MM.1S (cell line): ENCODE results near the gene CD93.

Source experiments
- DNase-seq: peaks from one replicate; pipeline ENCODE4 v3.0.0-alpha.2; 2015
- H2AFZ ChIP-seq: fragments of 300-600 bp; sonication (generic); 2 replicates; pipeline ENCODE4 v1.6.0; 2016; ENCODE audit warnings: antibody characterized with exemption, low read length
- H3F3A ChIP-seq: fragments of 300-600 bp; sonication (generic); 2 replicates; pipeline ENCODE4 v1.6.1; 2016; ENCODE audit warnings: mild to moderate bottlenecking, antibody characterized with exemption, low read length, moderate library complexity, mixed read lengths; ENCODE audit not compliant: insufficient read depth
- H3K27ac ChIP-seq: fragments of 300-600 bp; sonication (generic); 2 replicates; pipeline ENCODE4 v1.5.1; 2016; ENCODE audit warnings: mild to moderate bottlenecking, low read length
- H3K27me3 ChIP-seq: fragments of 300-600 bp; sonication (generic); replicated peaks from 2 replicates; pipeline ENCODE4 v1.6.0; 2016; ENCODE audit warnings: low read length; ENCODE audit not compliant: insufficient read depth
- H3K36me3 ChIP-seq: fragments of 300-600 bp; sonication (generic); replicated peaks from 2 replicates; pipeline ENCODE4 v1.6.1; 2016; ENCODE audit warnings: mild to moderate bottlenecking, low read length, mixed read lengths; ENCODE audit not compliant: insufficient read depth
- H3K4me1 ChIP-seq: fragments of 300-600 bp; sonication (generic); 2 replicates; pipeline ENCODE4 v1.6.1; 2016; ENCODE audit warnings: low read length, mixed read lengths
- H3K4me2 ChIP-seq: fragments of 300-600 bp; sonication (generic); 2 replicates; pipeline ENCODE4 v1.6.0; 2016; ENCODE audit warnings: low read depth, low read length
- H3K4me3 ChIP-seq: fragments of 300-600 bp; sonication (generic); 2 replicates; pipeline ENCODE4 v1.5.1; 2016; ENCODE audit warnings: low read length, mixed read lengths
- H3K79me2 ChIP-seq: fragments of 300-600 bp; sonication (generic); 2 replicates; pipeline ENCODE4 v1.6.1; 2016; ENCODE audit warnings: mixed run types, low read length, mixed read lengths
- H3K9ac ChIP-seq: fragments of 300-600 bp; sonication (generic); 2 replicates; pipeline ENCODE4 v1.6.1; 2016; ENCODE audit warnings: low read length, mixed read lengths
- H3K9me2 ChIP-seq: fragments of 300-600 bp; sonication (generic); replicated peaks from 2 replicates; pipeline ENCODE4 v1.6.1; 2016; ENCODE audit warnings: mild to moderate bottlenecking, low read length, mixed read lengths; ENCODE audit not compliant: insufficient read depth
- H3K9me3 ChIP-seq: fragments of 300-600 bp; sonication (generic); replicated peaks from 2 replicates; pipeline ENCODE4 v1.6.1; 2016; ENCODE audit warnings: mild to moderate bottlenecking, low read length, mixed read lengths; ENCODE audit not compliant: insufficient read depth
- H4K20me1 ChIP-seq: fragments of 300-600 bp; sonication (generic); 2 replicates; pipeline ENCODE4 v1.6.1; 2016; ENCODE audit warnings: mild to moderate bottlenecking, low read length, moderate library complexity, mixed read lengths; ENCODE audit not compliant: insufficient read depth
- CTCF ChIP-seq: fragments of 300-600 bp; sonication (generic); IDR thresholded peaks from 2 replicates; pipeline ENCODE4 v1.5.1; 2016; ENCODE audit warnings: antibody characterized with exemption, low read length, mixed read lengths
- EZH2 ChIP-seq: fragments of 300-600 bp; sonication (generic); optimal IDR thresholded peaks from 2 replicates; pipeline ENCODE3; 2017; ENCODE audit warnings: low read depth, mild to moderate bottlenecking, antibody characterized with exemption, low read length, mixed read lengths
- EZH2phosphoT487 ChIP-seq: fragments of 300-600 bp; sonication (generic); IDR thresholded peaks from 2 replicates; pipeline ENCODE4 v1.6.1; 2018; ENCODE audit warnings: antibody characterized with exemption, low read length

CD93 gene

GRCh38 chr20:23118144-23118543 lies 32.0 kb upstream of the CD93 start:
- no peaks in the 10 kb centered on the region for H3K4me1 ChIP-seq
- no peak overlapping the region for H3K27ac ChIP-seq
- H3K9ac ChIP-seq = no peak overlapping the region
- no peaks in the 10 kb centered on the region for H3K9me2 ChIP-seq
- H4K20me1 ChIP-seq = no peaks in the 10 kb centered on the region
- no peak for DNase-seq
- no peaks in the 10 kb centered on the region for H3F3A ChIP-seq
- no peaks in the 10 kb centered on the region for H3K36me3 ChIP-seq
- no peaks in the 10 kb centered on the region for H3K27me3 ChIP-seq
- H3K9me3 ChIP-seq = no peaks in the 10 kb centered on the region
- H3K79me2 ChIP-seq = no peaks in the 10 kb centered on the region
- H2AFZ ChIP-seq = no peak overlapping the region
- H3K4me2 ChIP-seq = no peak overlapping the region
- no peak overlapping the region for H3K4me3 ChIP-seq
- TF ChIP-seq EZH2phosphoT487 (no peak), CTCF (no peak), EZH2 (no peak)

GRCh38 chr20:23117738-23118137 lies 31.6 kb upstream of the CD93 start:
- H2AFZ ChIP-seq = no peak overlapping the region
- no peaks in the 10 kb centered on the region for H3K79me2 ChIP-seq
- H3K36me3 ChIP-seq = no peaks in the 10 kb centered on the region
- H3K9me3 ChIP-seq = no peaks in the 10 kb centered on the region
- no peaks in the 10 kb centered on the region for H3K9me2 ChIP-seq
- no peak overlapping the region for H3K4me2 ChIP-seq
- TF ChIP-seq CTCF (no peak), EZH2phosphoT487 (no peak), EZH2 (no peak)
- DNase-seq = no peak
- H3F3A ChIP-seq = no peaks in the 10 kb centered on the region
- H3K27me3 ChIP-seq = no peaks in the 10 kb centered on the region
- H3K27ac ChIP-seq = no peak overlapping the region
- H3K4me3 ChIP-seq = no peak overlapping the region
- H3K9ac ChIP-seq = no peak overlapping the region
- no peaks in the 10 kb centered on the region for H4K20me1 ChIP-seq
- no peaks in the 10 kb centered on the region for H3K4me1 ChIP-seq

- no peak for DNase-seq
- no peak overlapping the region for H3K27ac ChIP-seq
Measured at GRCh38 chr20:23116311-23117089, 30.4 kb upstream of the CD93 start.

More at GRCh38 chr20:23116311-23117089, 30.4 kb upstream of the CD93 start:
- no peaks in the 10 kb centered on the region for H3K4me1 ChIP-seq
- no peaks in the 10 kb centered on the region for H3K9me3 ChIP-seq
- H3K27me3 ChIP-seq = no peaks in the 10 kb centered on the region
- H3K36me3 ChIP-seq = no peaks in the 10 kb centered on the region
- no peaks in the 10 kb centered on the region for H3K9me2 ChIP-seq
- H3K79me2 ChIP-seq = no peaks in the 10 kb centered on the region
- H3K4me2 ChIP-seq = no peak overlapping the region
- H3K9ac ChIP-seq = no peak overlapping the region
- H2AFZ ChIP-seq = no peak overlapping the region
- H3F3A ChIP-seq = no peaks in the 10 kb centered on the region
- TF ChIP-seq CTCF (no peak), EZH2 (no peak), EZH2phosphoT487 (no peak)
- no peak overlapping the region for H3K4me3 ChIP-seq
- no peaks in the 10 kb centered on the region for H4K20me1 ChIP-seq
